SK-N-SH (cell line): ENCODE results near the gene CNOT1. TPM values are rescaled to one million over a fixed set of nuclear protein-coding genes. Genes with fewer than 3 reads are reported as not detected.

Source experiments
- CTCF ChIA-PET: fragments of 300-600, 350-600 bp; formaldehyde crosslinking; extraction: SDS; loops from one replicate; lab custom pipeline; 2021; lab: Yijun Ruan, JAX
- POLR2A ChIA-PET: fragments of 350-600 bp; sonication (Branson Sonifier 250); formaldehyde crosslinking; extraction: SDS; loops from one replicate; lab custom pipeline; 2020; ENCODE audit warnings: antibody characterized with exemption, inconsistent platforms; lab: Yijun Ruan, JAX
- DNase-seq: peaks from one replicate; pipeline ENCODE4 v3.0.0; 2012
- H2AFZ ChIP-seq: fragments of 200-600 bp; sonication (generic); 2 replicates; pipeline ENCODE4 v1.8.1; 2016; ENCODE audit warnings: antibody characterized with exemption, mild to moderate bottlenecking, low read depth
- H3F3A ChIP-seq: fragments of 200-600 bp; sonication (generic); replicated peaks from 2 replicates; pipeline ENCODE3; 2016; ENCODE audit warnings: antibody characterized with exemption, mild to moderate bottlenecking; ENCODE audit not compliant: insufficient read depth
- H3K27ac ChIP-seq, 2 experiments: fragments of 200-500 bp in 1 of 2; fragments of 200-600 bp in 1 of 2; sonication (Bioruptor generic) in 1 of 2; sonication (generic), shearing (Covaris generic) in 1 of 2; 2 replicates each; pipeline versions ENCODE4 v1.5.1 to v1.6.1; 2014 to 2016; ENCODE audit warnings: low read depth in 2 of 2, inconsistent platforms in 1 of 2, low read length in 1 of 2, mild to moderate bottlenecking in 1 of 2, mixed read lengths in 1 of 2
- H3K27me3 ChIP-seq: fragments of 200-600 bp; sonication (generic), shearing (Covaris generic); 2 replicates; pipeline ENCODE4 v1.6.1; 2016; ENCODE audit warnings: mixed run types; ENCODE audit not compliant: insufficient read depth
- H3K36me3 ChIP-seq, 2 experiments: fragments of 200-500 bp in 1 of 2; fragments of 200-600 bp in 1 of 2; sonication (Bioruptor generic) in 1 of 2; sonication (generic) in 1 of 2; replicated peaks in 1 of 2; 2 replicates each; pipeline versions ENCODE3 to v1.5.1; 2014 to 2016; ENCODE audit warnings: low read length in 1 of 2, mild to moderate bottlenecking in 1 of 2; ENCODE audit not compliant: insufficient read depth in 2 of 2, control insufficient read depth in 1 of 2
- H3K4me1 ChIP-seq, 2 experiments: fragments of 200-500 bp in 1 of 2; fragments of 200-600 bp in 1 of 2; sonication (Bioruptor generic) in 1 of 2; sonication (generic), shearing (Covaris generic) in 1 of 2; 2 replicates each; pipeline versions ENCODE4 v1.5.1 to v1.6.1; 2014 to 2016; ENCODE audit warnings: low read depth in 1 of 2, low read length in 1 of 2, mixed run types in 1 of 2; ENCODE audit not compliant: insufficient read depth in 2 of 2, control insufficient read depth in 1 of 2
- H3K4me2 ChIP-seq: fragments of 200-600 bp; sonication (generic), shearing (Covaris generic); 2 replicates; pipeline ENCODE4 v1.6.1; 2017; ENCODE audit warnings: mixed run types
- H3K4me3 ChIP-seq, 2 experiments: fragments of 200-500 bp in 1 of 2; fragments of 200-600 bp in 1 of 2; sonication (Bioruptor generic) in 1 of 2; sonication (generic), shearing (Covaris generic) in 1 of 2; 2 replicates each; pipeline versions ENCODE4 v1.5.1 to v1.8.1; 2014 to 2016; ENCODE audit warnings: low read depth in 2 of 2, inconsistent platforms in 1 of 2, low read length in 1 of 2, mild to moderate bottlenecking in 1 of 2, mixed read lengths in 1 of 2, moderate library complexity in 1 of 2
- H3K79me2 ChIP-seq: fragments of 200-600 bp; sonication (generic); 2 replicates; pipeline ENCODE4 v1.8.1; 2017; ENCODE audit warnings: mild to moderate bottlenecking; ENCODE audit not compliant: insufficient read depth
- H3K9ac ChIP-seq: fragments of 200-600 bp; sonication (generic); 2 replicates; pipeline ENCODE4 v1.6.1; 2017; ENCODE audit warnings: mixed run types
- H3K9me2 ChIP-seq: fragments of 200-600 bp; sonication (generic); 2 replicates; pipeline ENCODE4 v1.6.1; 2017; ENCODE audit warnings: mixed run types
- H3K9me3 ChIP-seq: fragments of 200-600 bp; sonication (generic); 2 replicates; pipeline ENCODE4 v1.6.1; 2017; ENCODE audit warnings: mixed run types, mild to moderate bottlenecking, moderate library complexity
- H4K20me1 ChIP-seq: fragments of 200-600 bp; sonication (generic); 2 replicates; pipeline ENCODE4 v1.6.1; 2017; ENCODE audit warnings: mild to moderate bottlenecking, mixed run types; ENCODE audit not compliant: insufficient read depth
- CHD2 ChIP-seq: fragments of 150-350 bp; IDR thresholded peaks from 2 replicates; pipeline ENCODE4 v1.6.1; 2018; ENCODE audit warnings: low read length; ENCODE audit not compliant: partially characterized antibody
- EZH2phosphoT487 ChIP-seq: fragments of 200-600 bp; sonication (generic); IDR thresholded peaks from 2 replicates; pipeline ENCODE4 v1.6.1; 2017; ENCODE audit warnings: low read depth, mixed run types, mild to moderate bottlenecking, antibody characterized with exemption, moderate library complexity, borderline replicate concordance
- FOXJ3 ChIP-seq: sonication (generic); formaldehyde crosslinking; IDR thresholded peaks from 2 replicates; pipeline ENCODE4 v1.5.1; 2020; ENCODE audit warnings: mild to moderate bottlenecking, missing genetic modification reagents
- GATA2 ChIP-seq: sonication (generic); formaldehyde crosslinking; IDR thresholded peaks from 2 replicates; pipeline ENCODE4 v1.5.0; 2020; ENCODE audit warnings: mild to moderate bottlenecking, missing genetic modification reagents
- JUND ChIP-seq: IDR thresholded peaks from 2 replicates; pipeline ENCODE4 v1.4.0; 2012
- MEF2A ChIP-seq: IDR thresholded peaks from 2 replicates; pipeline ENCODE4 v1.4.0; 2012; ENCODE audit warnings: low read depth, borderline replicate concordance
- NFIC ChIP-seq: IDR thresholded peaks from 2 replicates; pipeline ENCODE4 v1.4.0; 2012; ENCODE audit warnings: borderline replicate concordance
- NRF1 ChIP-seq: IDR thresholded peaks from 2 replicates; pipeline ENCODE4 v1.6.1; 2012; ENCODE audit warnings: low read depth, mild to moderate bottlenecking, low read length
- RCOR1 ChIP-seq: fragments of 150-350 bp; IDR thresholded peaks from 2 replicates; pipeline ENCODE4 v1.6.1; 2017; ENCODE audit warnings: antibody characterized with exemption, low read length
- RFX5 ChIP-seq: IDR thresholded peaks from 2 replicates; pipeline ENCODE4 v1.6.1; 2012; ENCODE audit warnings: mild to moderate bottlenecking, improper control_type of control experiment, low read length
- SIN3A ChIP-seq: IDR thresholded peaks from 2 replicates; pipeline ENCODE4 v1.6.1; 2012; ENCODE audit warnings: low read depth, mild to moderate bottlenecking, low read length, moderate library complexity, borderline replicate concordance
- TCF12 ChIP-seq: IDR thresholded peaks from 2 replicates; pipeline ENCODE4 v1.4.0; 2012
- YY1 ChIP-seq: IDR thresholded peaks from 2 replicates; pipeline ENCODE4 v1.4.0; 2012; ENCODE audit warnings: low read depth, mild to moderate bottlenecking
- WGBS: methylation state at CpG from one replicate; pipeline ENCODE4 v1.1.6; 2017; ENCODE audit warnings: low lambda C conversion rate; 5-methylcytosine and 5-hydroxymethylcytosine counted together
- polyA plus RNA-seq, 3 experiments: library from polyadenylated mRNA; depleted of rRNA; stranded (reverse); fragments of >200 nt; gene quantifications; 2 replicates each; pipeline ENCODE4 v1.2.3, GENCODE V29; 2012
- TF ChIP-seq, protein P1 (sequence below): IDR thresholded peaks from 2 replicates; pipeline ENCODE4 v1.4.0; 2012; ENCODE audit warnings: low read depth
- TF ChIP-seq, protein P2 (sequence below): IDR thresholded peaks from 2 replicates; pipeline ENCODE4 v1.4.0; 2012; ENCODE audit warnings: low read depth, borderline replicate concordance
- TF ChIP-seq, protein P3 (sequence below): fragments of 150-350 bp; IDR thresholded peaks from 2 replicates; pipeline ENCODE4 v1.6.1; 2016; ENCODE audit warnings: mild to moderate bottlenecking, low read depth, low read length
- TF ChIP-seq, protein P4 (sequence below): fragments of 200-600 bp; sonication (generic); IDR thresholded peaks from 2 replicates; pipeline ENCODE4 v1.6.1; 2017; ENCODE audit warnings: antibody characterized with exemption, mild to moderate bottlenecking, moderate library complexity
- TF ChIP-seq, protein P5 (sequence below): IDR thresholded peaks from 2 replicates; pipeline ENCODE4 v1.4.0; 2012; ENCODE audit warnings: low read depth, borderline replicate concordance

The CNOT1 gene
- polyA plus RNA-seq, 1 of the 3 experiments (the other 2 are of a cell fraction), result 77.8 TPM

DNA sequence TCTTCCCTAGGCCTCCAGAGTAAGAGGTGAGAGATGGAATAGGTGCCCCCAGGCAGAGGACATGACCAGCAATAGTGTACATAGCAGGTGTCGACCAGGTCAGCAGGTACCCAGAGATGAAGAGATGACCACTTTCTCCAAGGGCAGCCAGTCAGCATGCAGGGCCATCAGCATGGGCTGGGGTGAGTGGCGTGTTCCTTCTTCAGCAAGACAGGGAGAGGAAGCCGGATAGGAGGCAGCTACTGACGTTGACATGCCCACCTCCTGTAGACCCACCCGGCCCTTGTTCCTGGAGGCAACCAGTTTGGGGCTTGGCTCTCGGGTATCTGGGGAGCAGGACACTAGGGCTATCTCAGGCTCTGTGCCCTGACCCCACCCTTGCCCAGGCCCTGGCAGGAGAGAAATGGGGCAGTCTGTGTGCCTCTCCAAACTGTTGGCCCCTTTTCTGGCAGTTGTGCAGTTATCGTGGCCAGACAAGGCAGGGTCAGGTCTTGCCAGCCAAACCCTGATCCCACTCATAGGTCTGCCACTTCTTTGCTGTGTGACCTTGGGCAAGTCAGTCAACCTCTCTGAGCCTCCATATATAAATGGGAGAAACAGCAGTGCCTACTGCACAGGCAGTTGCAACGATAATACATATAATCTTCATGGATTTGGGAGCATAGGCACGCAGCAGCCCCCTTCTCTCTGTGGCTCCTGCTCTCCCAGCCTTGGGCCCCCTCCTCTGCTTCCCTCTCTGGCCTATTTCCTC is 131.1 kb downstream of the CNOT1 start (continued):
- TF ChIP-seq NRF1 (no peak), RCOR1 (no peak)

DNA sequence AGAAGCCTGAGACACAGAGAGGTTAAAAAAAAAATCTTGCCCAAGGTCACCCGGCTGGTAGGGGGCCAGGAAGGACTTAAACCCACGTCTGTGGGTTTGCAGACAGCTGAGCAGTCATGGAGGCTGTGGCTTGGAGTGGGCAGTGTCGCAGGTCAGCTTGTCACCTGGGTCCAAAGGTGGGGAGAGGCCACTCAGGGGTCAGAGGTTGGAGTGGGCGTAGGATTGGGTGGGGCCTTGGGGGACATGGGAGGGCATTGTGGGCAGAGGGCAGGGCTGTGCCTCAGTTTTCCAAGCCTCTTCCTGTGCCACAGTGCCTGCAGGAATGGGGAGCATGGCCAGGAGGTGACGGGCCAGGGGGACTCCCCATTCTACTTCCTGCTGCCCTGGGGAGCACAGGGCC is 131.7 kb downstream of the CNOT1 start:
- ChIA-PET POLR2A (no interaction called here), CTCF (interaction anchor here (13.4 kb wide), 1 partner anchor 156 kb away, joined by 542 read pairs; no protein-coding TSS in a partner anchor)
- 89% methylated on average over 5 of the region's 5 CpGs for WGBS
- no peak overlapping the region for H3K9ac ChIP-seq
- TF ChIP-seq JUND (no peak), YY1 (no peak), NFIC (no peak), GATA2 (no peak), RFX5 (no peak), CHD2 (no peak), FOXJ3 (no peak), SIN3A (no peak), EZH2phosphoT487 (no peak), TCF12 (no peak), MEF2A (no peak)
- TF ChIP-seq, protein P1, sequence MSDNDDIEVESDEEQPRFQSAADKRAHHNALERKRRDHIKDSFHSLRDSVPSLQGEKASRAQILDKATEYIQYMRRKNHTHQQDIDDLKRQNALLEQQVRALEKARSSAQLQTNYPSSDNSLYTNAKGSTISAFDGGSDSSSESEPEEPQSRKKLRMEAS, result no peak
- TF ChIP-seq, protein P2, sequence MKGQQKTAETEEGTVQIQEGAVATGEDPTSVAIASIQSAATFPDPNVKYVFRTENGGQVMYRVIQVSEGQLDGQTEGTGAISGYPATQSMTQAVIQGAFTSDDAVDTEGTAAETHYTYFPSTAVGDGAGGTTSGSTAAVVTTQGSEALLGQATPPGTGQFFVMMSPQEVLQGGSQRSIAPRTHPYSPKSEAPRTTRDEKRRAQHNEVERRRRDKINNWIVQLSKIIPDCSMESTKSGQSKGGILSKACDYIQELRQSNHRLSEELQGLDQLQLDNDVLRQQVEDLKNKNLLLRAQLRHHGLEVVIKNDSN, result no peak
- TF ChIP-seq, protein P3, sequence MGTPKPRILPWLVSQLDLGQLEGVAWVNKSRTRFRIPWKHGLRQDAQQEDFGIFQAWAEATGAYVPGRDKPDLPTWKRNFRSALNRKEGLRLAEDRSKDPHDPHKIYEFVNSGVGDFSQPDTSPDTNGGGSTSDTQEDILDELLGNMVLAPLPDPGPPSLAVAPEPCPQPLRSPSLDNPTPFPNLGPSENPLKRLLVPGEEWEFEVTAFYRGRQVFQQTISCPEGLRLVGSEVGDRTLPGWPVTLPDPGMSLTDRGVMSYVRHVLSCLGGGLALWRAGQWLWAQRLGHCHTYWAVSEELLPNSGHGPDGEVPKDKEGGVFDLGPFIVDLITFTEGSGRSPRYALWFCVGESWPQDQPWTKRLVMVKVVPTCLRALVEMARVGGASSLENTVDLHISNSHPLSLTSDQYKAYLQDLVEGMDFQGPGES, result no peak
- TF ChIP-seq, protein P4, sequence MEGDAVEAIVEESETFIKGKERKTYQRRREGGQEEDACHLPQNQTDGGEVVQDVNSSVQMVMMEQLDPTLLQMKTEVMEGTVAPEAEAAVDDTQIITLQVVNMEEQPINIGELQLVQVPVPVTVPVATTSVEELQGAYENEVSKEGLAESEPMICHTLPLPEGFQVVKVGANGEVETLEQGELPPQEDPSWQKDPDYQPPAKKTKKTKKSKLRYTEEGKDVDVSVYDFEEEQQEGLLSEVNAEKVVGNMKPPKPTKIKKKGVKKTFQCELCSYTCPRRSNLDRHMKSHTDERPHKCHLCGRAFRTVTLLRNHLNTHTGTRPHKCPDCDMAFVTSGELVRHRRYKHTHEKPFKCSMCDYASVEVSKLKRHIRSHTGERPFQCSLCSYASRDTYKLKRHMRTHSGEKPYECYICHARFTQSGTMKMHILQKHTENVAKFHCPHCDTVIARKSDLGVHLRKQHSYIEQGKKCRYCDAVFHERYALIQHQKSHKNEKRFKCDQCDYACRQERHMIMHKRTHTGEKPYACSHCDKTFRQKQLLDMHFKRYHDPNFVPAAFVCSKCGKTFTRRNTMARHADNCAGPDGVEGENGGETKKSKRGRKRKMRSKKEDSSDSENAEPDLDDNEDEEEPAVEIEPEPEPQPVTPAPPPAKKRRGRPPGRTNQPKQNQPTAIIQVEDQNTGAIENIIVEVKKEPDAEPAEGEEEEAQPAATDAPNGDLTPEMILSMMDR, result no peak
- TF ChIP-seq, protein P5, sequence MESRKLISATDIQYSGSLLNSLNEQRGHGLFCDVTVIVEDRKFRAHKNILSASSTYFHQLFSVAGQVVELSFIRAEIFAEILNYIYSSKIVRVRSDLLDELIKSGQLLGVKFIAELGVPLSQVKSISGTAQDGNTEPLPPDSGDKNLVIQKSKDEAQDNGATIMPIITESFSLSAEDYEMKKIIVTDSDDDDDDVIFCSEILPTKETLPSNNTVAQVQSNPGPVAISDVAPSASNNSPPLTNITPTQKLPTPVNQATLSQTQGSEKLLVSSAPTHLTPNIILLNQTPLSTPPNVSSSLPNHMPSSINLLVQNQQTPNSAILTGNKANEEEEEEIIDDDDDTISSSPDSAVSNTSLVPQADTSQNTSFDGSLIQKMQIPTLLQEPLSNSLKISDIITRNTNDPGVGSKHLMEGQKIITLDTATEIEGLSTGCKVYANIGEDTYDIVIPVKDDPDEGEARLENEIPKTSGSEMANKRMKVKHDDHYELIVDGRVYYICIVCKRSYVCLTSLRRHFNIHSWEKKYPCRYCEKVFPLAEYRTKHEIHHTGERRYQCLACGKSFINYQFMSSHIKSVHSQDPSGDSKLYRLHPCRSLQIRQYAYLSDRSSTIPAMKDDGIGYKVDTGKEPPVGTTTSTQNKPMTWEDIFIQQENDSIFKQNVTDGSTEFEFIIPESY, result no peak
- H3K9me3 ChIP-seq, result no peaks in the 10 kb centered on the region
- no peaks in the 10 kb centered on the region for H3K9me2 ChIP-seq
- H3K4me1 ChIP-seq, result peaks cover 10 to 49% of the 10 kb centered on the region in 2 experiments; a peak in 3 of 4 replicates
- H3K27me3 ChIP-seq, result no peaks in the 10 kb centered on the region
- no peak overlapping the region for H2AFZ ChIP-seq
- H3K4me2 ChIP-seq, result no peak overlapping the region
- no peak overlapping the region for H3K27ac ChIP-seq
- peaks cover 10% of the 10 kb centered on the region for H3F3A ChIP-seq
- peaks cover 8% of the 10 kb centered on the region; the same call in 1 of the 2 replicates for H3K79me2 ChIP-seq
- no peaks in the 10 kb centered on the region for H3K36me3 ChIP-seq
- H3K4me3 ChIP-seq, result no peak overlapping the region
- DNase-seq, result no peak
- H4K20me1 ChIP-seq, result no peaks in the 10 kb centered on the region
